Measurements from ENCODE around the gene CD4.
"Not testable (repeated sequence)": the region's sequence is repeated elsewhere in the genome, so short reads cannot be mapped to it uniquely, and the experiment has no call there.

CD4 gene

GRCh38 chr12:6868211-6869048 lies 79.1 kb downstream of the CD4 start:
- no peak for DNase-seq (ENCODE audit: low read depth)

- DNase-seq (ENCODE audit: low read depth), result no peak
Measured at GRCh38 chr12:6869049-6870021, 80.0 kb downstream of the CD4 start.

- not testable (repeated sequence) for DNase-seq (ENCODE audit: low read depth)
Measured at GRCh38 chr12:6870304-6870703, 81.0 kb downstream of the CD4 start.
